ENCODE results near the gene CLEC3A.

DNA sequence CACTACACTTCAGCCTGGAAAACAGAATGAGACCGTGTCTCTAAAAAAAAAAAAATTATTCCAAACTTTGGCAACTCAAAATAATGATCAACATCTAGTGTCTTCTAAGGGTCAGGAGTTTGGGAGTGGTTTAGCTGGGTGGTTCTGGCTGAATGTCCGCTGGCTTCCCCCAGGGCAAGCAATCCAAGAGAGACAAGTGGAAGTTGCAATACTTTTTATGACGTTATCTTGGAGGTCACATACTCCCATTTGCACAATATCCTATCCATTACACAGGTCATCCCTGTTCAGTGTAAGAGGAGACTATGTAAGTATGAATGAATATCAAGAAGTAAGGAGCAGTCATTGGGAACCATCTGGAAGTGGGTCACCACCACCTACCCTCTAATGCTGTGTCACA, 15.2 kb upstream of the CLEC3A start:
- TF ChIP-seq, protein P1, sequence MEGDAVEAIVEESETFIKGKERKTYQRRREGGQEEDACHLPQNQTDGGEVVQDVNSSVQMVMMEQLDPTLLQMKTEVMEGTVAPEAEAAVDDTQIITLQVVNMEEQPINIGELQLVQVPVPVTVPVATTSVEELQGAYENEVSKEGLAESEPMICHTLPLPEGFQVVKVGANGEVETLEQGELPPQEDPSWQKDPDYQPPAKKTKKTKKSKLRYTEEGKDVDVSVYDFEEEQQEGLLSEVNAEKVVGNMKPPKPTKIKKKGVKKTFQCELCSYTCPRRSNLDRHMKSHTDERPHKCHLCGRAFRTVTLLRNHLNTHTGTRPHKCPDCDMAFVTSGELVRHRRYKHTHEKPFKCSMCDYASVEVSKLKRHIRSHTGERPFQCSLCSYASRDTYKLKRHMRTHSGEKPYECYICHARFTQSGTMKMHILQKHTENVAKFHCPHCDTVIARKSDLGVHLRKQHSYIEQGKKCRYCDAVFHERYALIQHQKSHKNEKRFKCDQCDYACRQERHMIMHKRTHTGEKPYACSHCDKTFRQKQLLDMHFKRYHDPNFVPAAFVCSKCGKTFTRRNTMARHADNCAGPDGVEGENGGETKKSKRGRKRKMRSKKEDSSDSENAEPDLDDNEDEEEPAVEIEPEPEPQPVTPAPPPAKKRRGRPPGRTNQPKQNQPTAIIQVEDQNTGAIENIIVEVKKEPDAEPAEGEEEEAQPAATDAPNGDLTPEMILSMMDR (conservative IDR thresholded peaks at IDR 0.05 in 1 of 2, IDR thresholded peaks at IDR 0.05 in 1 of 2; ENCODE audit: low read depth in 1 of 2, low read length in 2 of 2) = no peak
- TF ChIP-seq EZH2 (IDR thresholded peaks at IDR 0.05; ENCODE audit: low read length, missing control alignments) = no peak

Data from fibroblast of lung (primary cell).